ENCODE data around the gene GABARAP.
A peak's percentile ranks its signal among the peaks of the same experiment; 100 is the strongest.

GABARAP gene

DNA sequence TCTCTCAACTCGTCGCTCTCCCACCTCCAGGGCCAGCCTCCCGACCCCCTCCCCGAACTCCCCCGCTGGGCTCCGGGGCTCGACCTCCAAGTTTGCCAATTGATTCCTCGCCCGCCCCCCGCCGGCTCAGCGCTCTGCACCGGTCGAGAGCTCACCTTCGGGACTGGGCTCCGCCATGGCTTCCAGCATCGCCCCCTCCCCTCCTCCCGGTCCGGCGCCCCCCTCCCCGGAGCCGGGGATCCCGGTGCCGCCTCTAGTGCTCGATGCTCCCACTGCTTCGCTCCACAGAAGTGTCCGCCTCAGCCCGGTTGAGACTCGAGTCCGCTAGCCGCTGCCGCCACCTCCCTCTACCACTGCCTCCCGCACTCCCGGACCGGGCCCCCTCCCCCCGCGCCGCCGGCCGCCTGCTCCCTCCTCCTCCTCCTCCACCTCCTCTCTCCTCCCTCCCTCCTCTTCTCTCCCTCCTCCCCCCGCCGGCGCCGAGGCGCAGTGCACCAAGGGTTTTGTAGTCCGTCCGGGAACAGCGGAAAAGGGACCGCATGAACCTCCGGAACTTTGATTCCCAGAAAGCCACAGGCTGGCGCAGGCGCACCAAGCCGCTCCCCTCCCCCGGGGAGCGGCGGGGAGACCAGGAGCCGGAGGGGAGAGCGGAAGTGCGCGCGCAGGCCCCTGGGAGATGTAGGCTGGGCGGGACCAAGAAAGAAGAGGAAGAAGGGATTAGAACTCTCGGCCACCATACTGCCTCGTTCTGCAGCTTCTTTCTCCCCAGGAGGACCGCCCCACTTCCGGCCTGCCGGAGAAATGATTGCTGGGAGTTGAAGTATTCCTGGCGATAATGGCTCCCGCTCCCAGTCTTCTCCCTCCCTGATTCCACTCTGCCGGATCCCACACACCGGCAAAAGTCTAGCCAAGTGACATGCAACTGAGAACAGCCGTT lies 2.9 kb downstream of the GABARAP start, which contains the start of gene PHF23:
TSS of gene PHF23 (minus strand) at position 367 of the 937 bp plus-strand sequence. CDS start at position 189, 178 bp downstream.
- peak; percentile 99 for DNase-seq

DNA sequence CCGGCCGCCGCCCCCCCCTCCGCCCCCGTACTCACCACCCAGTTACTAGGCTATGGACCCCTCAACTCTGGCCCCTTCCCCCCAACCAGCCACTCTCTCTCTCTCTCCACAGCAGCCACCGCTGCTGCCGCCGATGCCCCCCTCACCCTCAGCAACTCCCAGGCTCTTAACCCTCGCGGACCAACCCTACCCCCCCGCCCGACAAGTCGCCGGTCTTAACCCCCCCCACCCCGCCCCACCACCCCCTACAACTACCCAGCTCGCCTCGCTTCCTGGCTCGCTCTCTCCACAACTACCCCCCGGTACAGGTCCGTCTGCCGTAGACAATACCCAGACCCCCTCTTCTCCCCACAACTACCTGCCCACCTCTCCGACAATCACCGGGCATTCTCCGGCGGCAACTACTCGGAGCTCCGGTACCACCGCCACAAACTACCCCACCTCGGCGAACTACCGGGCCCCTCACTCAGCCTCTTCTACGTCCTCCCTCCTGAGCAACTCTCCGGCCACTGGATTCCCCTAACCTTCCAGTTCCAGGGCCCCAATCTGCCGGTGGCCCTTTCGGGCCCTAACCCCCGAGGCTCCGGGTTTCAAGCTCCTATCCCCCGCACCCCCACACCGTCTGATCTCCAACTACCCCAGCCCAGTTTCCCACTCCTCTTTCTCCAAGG lies 3.7 kb downstream of the GABARAP start:
- DNase-seq = peak; percentile 56

DNA sequence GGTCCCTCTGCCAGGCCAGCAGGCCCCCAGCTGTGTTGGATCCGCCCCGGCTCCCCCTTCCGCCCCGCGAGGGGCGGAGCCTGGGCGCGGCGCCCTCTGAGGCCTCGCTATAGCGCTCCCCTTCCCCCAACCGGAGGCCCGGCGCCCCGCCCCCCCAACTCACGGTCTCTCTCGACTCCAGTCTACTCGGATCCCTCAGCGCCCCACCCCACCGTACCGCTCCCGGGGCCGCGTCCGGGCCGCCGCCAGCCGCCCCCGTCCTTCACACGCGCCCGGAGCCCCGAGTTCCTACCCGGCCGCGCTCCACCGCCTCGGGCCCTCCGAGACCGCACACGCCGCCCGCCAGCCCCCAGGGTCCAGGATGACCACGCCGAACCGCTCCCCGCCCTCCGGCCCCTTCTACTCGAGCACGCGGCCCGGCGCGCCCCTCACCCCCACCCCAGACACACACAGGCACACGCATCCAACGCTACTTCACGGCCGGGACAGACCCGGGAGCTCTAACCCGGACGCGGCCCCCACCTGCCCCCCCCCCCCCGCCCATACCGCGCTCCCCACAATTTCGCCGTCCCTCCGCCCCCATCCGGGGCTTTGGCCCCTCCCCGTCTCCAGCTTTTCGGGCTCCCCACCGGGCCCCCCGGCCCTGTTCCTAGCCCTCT lies 4.4 kb downstream of the GABARAP start:
- peak; percentile 89 for DNase-seq

DNA sequence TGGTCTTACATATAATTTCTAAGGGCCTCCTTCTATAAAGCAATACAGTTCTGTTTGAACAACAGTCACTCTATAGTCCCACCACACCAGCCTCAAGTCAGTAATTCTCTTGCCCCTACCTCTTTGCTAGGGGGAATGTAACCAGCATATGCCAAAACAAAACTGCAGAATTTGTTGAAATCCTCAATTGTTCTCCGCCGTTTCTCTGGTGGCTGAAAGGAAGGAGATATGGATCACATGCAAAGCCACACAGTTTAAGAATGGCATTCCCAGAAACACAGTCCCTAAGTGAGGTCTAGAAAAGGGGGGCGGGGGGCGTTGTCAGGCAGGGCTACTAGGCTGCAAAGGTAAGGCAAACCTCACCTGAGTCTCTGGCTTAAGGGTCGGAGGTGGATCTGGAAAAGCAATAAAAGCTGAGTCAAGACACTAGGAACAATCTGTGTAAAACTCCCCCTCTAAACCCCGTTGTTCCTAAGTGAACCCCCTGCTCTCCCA lies 4.9 kb downstream of the GABARAP start:
- no peak for DNase-seq

DNA sequence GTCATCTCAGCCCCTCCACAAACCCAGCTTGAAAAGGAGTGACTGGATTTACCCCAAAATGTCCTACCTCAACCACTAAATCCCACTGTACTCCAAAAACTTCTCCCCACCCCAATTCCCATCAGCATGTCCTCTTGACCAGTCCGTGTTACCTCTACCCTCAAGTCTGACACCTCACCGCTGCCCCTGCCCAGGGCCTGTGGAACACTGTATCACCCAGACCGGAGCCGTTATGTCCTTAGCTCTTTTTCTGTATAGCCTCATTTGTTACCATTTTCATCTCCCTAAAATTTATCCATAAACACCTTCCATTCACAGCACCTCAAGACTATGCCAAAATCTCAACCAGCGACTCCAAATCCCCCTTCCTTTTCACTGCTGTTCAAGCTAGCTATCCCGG lies 5.4 kb downstream of the GABARAP start:
- no peak for DNase-seq

DNA sequence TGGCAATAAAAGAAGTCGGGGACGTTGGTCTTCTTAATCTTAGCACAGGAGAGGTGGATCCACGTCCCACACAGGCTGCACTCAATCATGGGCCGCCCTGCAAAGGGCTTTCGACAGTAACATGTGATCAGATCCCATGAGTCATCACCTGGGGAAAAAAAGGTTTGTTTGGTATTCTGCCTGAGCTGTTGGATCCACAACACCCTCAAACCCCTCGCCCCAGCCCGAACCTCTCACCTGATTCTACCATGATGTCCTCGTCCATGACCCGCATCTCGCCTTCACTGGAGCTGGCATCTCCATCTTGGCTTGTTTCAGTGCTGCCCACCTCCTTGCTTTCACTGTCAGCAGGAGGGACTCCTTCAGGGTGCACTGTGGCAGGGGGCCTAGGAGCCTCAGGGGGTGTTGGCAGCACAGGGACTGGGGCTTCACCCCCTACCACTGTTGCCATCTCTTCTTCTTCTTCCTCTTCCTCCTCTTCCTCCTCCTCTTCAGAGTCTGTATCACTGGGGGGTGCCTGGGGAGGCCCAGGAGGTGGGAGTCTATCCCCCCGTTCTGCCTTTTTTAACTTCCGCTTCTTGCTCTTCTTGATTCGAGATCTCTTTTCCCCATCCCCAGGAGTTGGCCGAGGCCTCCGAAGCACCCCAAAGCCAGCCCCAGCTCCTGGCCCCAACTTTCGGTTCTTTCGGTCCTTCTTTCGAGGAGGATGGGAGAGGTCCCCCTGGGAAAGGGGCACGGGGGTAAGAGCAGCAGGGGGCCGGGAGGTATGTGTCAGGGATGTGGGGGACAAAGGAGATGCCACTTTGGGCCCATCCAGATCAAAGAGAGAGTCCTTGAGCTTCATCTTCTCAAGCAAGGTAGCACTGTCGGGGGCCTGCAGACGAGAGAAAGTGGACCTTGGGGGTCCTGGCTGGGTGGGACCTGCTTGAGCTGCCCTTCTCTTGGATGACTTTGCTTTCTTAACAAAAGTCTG lies 6.3 kb downstream of the GABARAP start:
- no peak for DNase-seq

DNA sequence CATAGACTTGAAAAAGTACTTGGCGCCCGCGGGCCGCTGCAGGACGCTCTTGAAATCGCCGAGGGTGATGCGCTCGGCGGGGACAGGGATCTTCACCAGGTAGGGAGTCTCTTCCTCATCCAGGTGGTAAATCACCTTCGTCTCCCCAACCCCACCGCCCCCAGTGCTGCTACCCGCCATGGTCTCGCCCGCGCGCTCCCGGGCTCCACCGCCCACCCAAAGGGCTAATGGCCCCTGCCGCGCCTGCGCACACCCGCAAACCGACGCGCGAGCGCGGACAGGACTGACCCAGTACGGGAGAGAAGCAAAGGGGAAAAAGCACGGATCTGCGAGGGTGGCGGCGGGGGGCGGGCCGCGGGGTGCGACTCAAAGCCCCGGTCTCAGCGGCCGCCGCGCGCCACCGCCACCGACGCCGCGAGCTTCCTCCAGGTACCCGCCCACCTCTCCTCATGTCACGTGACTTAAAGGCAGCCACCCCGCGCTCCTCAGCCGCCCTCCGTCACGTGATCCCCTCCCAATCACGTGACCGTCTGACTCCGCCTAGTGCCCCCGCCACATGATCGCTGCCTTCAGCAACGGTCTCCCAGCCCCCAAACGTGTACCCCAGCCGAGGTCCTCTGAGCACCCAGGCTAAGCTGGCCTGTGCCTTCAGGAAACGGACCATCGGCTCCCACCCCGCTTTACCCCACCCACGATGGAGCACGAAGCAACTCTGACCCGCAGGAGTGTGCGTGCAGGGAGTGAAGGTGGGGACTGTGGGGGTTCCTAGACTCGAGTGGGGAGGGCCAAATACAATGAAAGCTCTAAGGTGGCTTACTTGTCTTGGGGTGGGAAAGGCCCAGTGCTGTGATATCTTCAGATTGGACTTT lies 7.9 kb downstream of the GABARAP start, which contains the start of gene DVL2:
TSS of gene DVL2 (minus strand) at position 435 of the 869 bp plus-strand sequence. CDS start at position 180, 255 bp downstream.
- peak; percentile 96 for DNase-seq

DNA sequence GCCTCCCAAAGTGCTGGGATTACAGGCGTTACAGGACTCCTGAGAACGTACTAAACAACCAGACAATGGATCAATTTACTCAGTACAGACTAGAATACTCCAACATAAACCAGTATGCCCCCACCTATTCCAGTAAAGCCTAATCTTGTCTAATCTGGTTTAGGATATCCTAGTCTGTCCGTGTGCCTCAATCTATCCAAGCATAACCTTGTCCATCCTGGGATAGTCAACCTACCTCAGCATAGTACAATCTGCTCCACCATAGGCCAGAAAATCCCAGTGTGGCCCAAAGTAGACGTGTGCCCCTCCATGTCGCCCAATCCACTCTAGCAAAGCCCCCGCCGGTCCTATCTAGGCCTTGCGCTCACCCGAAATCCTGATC lies 8.6 kb downstream of the GABARAP start:
- no peak for DNase-seq

DNA sequence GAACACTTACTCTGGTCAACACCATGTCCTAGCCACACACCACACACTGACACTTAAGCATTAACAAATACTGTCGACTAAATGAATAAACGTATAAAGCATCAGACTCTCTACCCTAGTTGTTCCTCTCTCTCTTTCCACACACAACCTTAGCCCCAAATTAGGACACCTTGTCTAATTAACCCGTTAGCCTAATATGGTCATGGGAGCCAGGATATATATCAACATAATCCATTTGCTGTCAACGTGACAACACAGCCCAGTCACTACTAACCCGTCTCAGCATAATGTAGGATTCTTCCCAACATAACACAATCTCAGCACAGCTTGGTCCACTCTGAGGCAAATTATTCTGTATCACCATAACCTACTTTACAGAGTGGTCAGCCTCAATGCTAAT lies 10.1 kb downstream of the GABARAP start:
- no peak for DNase-seq

DNA sequence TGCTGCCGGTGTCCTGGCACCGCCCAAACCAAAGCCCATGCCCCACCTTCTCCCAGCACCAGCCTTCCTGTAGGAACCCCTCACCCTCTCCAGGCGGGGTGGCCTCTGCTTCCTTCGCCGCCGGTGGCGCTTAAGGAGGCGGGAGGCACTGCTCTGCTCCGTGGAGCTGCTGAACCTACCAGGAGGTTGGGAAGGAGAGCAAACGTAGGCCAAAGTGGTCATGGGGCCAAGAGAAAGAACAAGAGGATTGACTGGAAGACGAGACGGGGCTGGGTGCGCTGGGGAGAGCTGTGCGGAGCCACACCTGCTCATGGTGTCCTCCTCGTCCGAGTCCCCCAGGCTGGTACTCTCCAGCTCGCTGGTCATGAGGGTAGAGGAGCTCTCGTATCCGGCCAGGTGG lies 12.7 kb downstream of the GABARAP start:
- no peak for DNase-seq

DNA sequence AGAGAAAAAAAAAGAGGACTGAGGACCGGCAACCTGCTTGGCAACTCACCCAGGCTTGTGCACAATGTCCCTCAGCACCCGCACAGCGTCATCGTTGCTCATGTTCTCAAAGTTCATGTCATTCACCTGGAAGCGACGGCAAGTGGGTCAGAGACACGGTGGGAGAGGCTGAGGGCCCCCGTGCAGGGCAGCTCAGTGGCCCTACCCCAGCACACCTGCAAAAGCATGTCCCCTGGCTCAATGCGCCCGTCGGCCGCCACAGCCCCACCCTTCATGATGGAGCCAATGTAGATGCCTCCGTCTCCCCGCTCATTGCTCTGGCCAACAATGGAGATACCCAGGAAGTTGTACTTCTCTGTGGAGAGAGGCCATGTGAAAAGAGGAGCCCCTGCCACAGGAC lies 13.3 kb downstream of the GABARAP start:
- no peak for DNase-seq

DNA sequence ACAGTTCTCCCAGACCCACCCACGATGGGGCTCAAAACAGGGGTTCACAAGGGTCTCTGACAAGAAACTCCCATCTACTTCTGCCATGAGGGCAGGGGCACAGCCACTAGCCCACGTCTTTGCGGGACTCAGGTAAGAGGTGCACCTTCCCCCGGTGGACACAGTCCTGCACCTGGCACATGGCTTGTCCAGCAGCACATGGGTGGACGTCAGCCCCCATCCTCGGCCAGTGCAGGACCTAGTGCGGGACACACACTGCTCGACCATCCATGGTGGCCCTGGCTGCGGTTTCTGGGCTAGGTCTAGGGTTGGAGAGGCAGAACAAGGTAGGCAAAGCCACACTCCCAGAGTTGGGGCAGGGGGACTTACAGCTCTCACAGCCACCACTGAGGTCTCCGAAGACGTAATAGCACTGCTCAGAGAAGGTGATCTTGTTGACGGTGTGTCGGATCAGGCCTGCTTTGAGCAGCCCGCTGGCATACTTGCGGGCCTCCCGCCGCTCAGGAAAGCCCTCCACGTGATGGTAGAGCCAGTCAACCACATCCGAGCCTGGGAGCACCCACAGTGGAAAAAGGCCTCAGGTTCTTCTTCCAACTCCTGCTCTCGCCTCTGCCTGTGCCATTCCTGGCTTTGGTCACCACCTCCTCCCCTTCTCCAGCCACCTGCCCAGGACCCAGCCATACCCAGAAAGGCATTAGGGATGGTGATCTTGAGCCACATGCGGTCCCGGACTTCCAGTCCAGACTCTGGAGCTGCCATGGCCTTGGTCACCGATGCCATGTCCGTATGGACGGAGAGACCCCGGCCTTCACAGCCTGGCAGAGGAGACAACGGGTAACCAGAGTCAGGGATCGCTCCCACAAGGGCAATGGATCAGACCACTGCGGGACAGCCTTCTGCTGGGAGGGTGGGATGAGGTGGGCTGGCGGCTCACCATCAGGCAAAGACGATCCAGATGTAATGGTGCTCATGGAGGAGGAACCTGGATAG lies 15.2 kb downstream of the GABARAP start:
- no peak for DNase-seq

DNA sequence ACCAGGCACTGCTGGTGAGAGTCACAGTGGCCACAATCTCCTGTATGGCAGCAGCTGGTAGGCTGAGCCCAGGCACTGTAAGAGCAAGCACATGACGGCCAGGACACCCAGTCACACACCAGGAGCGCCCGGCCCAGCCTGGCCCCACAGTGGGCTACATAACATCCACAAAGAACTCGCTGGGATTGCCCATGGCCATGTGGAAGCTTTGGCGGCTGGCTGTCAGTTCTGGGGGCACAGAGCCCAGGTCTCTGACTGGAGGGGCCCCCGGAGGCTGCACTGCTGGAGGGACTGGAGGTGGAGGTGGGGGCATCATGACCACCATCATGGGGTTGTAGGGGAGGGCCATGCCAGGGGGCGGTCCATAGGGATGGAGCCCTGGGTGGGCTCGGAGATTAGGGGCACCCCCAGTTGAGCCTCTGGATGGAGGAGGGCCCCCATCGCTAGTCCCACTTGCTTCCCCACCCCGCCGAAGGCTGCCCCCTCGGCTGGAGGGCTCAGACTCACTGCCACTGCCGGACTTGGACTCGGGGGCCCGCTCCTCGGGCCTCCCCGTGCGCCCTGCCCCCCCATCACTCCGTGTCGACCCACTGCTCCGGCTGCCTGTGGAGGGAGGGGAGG lies 16.4 kb downstream of the GABARAP start:
- DNase-seq = no peak

DNA sequence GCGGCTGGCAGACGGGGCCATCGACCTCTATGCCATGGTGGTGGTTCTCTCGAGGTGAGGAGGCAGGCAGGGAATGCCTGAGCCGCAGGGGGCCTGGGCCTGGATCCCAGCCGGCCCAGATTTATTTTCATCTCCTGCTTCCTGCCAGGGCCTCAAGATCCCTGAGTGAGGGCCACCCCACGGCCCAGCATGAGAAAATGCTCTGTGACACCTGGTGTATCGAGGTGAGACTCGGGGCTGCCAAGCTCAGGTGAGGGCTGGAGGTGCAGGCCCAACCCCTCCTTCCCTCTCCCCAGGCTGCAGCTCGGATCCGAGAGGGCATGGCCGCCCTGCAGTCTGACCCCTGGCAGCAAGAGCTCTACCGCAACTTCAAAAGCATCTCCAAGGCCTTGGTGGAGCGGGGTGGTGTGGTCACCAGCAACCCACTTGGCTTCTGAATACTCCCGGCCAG lies 17.6 kb downstream of the GABARAP start:
- DNase-seq = no peak

DNA sequence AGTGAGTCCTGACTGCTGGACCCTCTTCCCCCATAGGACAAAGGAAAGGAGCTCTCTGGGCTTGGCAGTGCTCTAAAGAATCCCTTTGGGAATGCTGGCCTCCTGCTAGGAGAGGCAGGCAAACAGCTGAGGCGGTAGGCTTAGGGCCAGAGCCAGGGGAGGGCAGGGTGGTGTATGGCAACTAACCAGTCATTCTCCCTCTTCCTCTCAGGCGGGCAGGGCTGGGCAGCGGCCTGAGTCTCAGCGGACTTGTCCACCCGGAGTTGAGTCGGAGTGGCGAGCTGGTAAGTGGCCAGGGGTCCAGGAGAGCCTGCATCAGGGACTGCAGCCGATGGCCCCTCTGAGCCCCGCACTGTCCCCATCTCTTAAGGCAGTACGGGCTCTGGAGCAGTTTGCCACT lies 18.1 kb downstream of the GABARAP start:
- no peak for DNase-seq

DNA sequence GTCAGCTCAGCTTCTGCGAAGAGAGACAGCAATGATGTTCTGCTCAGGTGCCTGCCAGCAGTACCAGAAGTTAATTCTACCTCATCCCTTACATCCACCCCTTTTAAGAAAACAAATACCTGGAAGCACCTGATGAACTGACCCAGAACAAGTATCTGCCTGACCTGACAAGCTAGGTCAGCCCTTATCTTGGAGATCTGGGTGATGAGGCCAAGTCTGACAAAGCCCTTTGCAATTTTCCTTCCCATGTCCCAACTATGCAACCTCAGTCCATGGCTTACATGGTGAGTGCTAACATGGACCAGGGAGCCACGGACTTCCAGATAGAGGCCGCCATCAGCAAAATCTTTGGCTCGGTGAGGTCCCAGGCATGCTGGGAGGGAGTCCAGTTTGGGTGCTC lies 18.9 kb downstream of the GABARAP start:
- DNase-seq = no peak

DNA sequence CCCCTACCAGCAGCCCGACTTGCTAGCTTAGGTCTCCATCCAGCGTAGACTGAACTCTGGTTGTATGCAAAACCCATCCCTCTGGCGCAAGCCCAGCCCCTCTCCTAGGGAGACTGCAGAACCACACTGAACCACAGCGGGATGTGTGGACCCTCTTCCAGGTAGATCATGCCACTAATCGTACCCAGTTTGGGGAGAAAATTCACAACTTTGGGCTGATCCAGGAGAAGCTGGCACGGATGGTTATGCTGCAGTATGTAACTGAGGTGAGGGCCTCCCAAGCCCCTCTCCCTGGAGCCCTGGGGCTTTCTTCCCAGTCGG lies 19.3 kb downstream of the GABARAP start:
- no peak for DNase-seq

DNA sequence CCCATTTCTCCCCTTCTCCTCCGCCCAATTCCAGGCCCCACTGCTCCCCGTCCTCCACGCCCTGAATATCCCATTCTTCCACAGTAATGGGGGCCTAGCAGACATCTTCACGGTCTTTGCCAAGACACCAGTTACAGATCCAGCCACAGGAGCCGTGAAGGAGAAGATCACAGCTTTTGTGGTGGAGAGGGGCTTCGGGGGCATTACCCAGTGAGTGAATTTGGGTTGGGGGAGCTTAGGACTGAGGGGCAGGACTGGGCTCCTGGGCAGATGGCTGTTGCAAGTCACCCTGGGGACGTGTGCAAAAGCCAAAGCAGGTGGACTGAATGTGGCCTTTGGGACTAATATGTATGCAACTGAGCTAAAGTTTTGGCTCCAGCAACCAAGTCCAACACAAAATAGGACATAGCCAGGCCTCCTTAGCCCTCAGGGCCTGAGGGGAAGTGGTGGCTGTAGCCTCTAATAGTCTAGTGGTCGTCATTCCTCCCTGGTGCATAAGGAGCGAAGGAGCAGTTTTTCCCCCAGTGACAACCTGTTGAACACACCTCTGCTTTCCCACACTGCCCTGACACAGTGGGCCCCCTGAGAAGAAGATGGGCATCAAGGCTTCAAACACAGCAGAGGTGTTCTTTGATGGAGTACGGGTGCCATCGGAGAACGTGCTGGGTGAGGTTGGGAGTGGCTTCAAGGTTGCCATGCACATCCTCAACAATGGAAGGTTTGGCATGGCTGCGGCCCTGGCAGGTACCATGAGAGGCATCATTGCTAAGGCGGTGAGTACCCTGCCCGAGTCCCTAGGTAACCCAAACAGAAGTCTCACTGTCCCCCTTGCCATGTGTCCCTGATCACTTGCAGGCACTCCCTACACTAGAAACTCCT lies 19.9 kb downstream of the GABARAP start:
- no peak for DNase-seq

All from CD4-positive, alpha-beta T cell treated with Interleukin-10 for 1 hour (primary cell).